OCI-LY3 (cell line): Measurements from ENCODE around the gene ERP29.

ENCODE experiments used
- CTCF ChIP-seq: fragments of 200-600, 300-600 bp; sonication (generic); IDR thresholded peaks from 2 replicates; pipeline ENCODE4 v1.5.1; 2014; ENCODE audit warnings: antibody characterized with exemption, low read length, low read depth
- EZH2phosphoT487 ChIP-seq: fragments of 200-600 bp; shearing (Covaris generic); IDR thresholded peaks from 2 replicates; pipeline ENCODE4 v1.6.1; 2018; ENCODE audit warnings: antibody characterized with exemption, mixed run types, low read depth

- TF ChIP-seq CTCF (no peak), EZH2phosphoT487 (no peak)
Observed at GRCh38 chr12:112025808-112026375, 12.7 kb downstream of the ERP29 start.
